HG03095 (cell line): ENCODE results near the gene DOCK7.
"Not testable (repeated sequence)": the region's sequence is repeated elsewhere in the genome, so short reads cannot be mapped to it uniquely, and the experiment has no call there.

Source experiments
- ATAC-seq: cut with Tn5 transposase; IDR thresholded peaks from one replicate; pipeline ENCODE4 v1.9.1; 2021; ENCODE audit warnings: moderate library complexity; ENCODE audit not compliant: unreplicated experiment

DOCK7 gene

DNA sequence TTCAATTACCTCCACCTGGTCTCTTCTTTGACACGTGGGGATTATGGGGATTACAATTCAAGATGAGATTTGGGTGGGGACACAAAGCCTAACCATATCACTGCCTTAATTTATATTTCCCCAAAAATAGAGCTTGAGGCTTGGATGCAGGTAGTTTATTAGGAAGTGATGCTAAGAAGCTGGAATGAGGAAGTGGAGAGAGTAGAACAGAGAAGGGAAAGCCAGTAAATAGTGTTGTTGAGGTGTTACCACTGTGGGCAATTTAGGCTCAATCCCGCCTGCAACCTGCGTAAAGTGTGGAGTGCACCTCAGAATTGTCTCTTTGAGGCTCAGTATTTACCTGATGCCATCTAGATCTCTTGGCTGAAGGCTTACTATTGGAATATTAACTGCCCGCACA, 4.9 kb upstream of the DOCK7 start:
- ATAC-seq: no peak

DNA sequence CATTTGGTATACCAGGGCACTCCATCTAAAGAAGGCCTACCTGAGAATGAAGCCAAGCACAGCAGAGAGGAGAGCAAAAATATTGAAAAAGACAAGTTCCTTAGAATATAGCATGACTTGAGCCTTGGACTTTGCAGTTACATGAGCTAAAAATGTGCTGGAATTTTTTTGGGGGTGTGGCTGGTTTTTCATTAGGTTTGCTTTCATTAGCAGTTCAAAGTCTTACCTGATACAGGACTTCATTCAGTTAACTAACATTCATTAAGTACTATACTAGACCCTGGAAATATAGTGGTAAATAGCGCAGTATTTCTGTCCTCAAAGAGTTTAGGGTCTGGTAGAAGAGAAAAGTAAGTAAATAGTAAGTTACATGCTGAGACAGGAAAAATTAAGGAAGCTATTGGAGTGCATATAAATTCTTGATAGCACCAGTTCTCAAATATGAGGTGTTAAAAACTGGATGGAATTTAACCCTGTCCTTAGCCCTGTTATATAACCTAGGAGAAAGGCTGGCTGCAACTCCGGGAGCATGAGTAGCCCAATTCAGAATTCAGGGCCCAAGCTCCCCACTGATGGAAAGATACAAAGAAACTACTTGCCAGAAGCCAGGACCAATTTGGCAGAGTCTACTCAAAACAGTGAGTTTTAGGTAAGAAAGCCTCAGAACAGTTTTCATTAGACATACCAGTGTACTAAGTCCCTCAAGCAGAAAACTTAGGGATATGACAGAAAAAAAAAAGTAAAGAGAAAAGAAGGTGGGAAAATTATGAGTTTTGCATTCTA, 3.1 kb upstream of the DOCK7 start:
- ATAC-seq: no peak

DNA sequence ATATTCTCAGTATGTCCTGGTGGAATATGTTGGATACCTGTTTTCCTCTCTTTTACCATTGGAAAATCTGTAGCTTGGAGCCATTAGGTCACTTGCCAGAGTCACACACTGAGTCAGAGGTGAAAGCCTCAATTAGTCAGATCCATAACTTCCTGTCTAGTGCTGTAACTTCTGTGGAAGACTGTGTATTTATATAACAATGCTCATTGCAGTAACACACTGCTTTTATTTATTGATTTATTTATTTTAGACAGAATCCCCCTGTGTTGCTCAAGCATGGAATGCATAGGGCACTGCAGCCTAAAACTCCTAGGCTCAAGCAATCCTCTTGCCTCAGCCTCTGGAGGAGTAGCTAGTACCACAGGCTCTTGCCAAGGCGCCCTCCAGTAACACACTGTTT, 1.3 kb upstream of the DOCK7 start:
- no peak for ATAC-seq

DNA sequence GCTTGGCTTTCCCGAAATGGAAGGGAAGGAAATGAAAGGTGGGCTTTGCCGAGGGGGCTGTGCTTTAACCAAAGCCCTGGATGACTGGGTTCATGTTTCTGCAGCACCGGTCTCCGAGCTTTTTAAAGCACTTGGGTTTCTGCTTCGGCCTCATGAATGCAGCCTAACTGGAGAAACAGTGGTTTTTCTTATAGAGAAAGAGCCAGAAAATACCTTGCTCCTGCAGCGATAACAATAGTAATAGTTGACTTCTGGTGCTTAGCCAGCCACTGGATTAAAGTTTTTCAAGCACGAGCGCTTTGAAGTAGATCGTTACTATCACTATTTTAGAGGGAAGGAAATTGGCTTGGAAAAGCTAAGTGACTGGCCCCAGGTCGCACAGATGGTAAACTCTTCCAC, 500 bp upstream of the DOCK7 start:
- ATAC-seq: peak; percentile 3

DNA sequence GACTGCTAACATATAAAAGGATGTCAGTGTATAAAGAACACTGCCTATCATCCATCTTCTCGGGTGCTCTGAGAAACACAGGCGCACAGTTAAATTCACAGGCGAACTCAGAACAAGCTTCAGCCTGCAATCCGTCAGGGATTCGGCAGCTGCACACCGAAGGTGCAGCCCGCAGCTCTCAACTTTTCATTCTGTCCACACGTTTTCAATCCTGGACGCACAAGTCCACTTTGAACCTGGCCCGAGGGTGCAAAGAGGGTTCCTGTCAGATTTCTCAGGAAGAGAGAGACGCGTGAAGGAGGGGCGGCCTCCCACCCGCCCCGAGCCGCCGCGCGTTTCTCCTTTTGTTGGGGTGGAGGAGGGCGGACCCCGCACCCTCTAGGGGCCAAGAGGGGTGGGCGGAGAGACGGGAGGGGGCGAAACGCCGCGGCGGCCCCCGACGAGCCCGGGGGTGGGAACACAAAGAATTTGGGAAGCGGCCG, 724 bp downstream of the DOCK7 start:
- peak; percentile 32 for ATAC-seq

DNA sequence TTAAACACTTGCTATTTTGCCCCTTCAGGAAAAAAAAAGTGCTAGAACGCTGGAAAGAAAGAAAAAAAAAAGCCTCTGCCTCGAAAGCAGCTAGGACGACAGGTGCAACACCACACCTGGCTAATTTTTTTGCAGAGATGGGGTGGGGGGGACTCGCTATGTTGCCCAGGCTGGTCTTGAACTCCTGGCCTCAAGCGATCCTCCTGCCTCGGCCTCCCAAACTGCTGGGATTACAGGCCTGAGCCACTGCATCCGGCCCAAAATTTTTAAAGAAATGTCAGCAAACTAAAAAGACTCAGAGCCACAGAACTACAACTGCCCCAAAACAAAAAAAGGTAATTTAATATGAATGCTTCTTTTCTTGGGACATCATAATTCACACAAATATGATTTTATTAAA, 1.4 kb downstream of the DOCK7 start:
- ATAC-seq: no peak

DNA sequence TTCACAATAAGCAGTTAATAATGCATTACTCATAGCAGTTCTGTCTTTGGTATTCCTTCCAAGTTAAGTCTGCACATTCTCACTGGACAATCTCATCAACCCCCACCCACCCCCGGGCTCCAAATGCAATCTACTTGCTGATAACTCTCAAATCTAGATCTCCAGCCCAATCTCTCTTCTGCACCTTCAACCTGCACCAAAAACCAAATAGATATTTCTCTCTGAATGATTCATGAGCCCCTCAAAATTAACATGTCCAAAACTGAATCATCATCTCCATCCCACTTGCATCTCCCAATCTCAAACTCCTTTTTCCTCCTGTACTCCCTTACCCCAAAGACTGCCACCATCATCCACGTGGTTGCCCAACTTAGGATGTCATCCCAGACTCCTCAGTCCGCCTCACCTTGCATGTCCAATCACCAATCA, 2.7 kb downstream of the DOCK7 start:
- ATAC-seq: no peak

DNA sequence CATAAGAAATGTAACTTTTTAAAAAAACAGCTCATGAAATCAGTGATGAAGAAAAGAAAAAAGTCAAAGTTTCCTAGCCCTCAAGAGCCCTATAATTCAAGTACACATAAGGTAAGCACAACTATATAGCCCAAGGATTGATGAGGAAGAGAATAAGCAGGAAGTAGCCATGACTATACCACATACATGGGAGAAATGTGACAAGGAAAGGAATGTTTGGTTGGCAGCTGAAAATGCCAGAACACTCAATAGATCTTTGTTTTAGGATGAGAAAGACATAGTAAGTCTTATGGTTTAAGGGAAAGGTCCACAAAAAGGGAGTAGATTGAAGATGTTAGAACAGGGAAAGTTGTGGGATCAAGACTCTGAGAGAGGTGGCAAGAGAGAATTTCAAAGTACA, 5.7 kb downstream of the DOCK7 start:
- no peak for ATAC-seq

DNA sequence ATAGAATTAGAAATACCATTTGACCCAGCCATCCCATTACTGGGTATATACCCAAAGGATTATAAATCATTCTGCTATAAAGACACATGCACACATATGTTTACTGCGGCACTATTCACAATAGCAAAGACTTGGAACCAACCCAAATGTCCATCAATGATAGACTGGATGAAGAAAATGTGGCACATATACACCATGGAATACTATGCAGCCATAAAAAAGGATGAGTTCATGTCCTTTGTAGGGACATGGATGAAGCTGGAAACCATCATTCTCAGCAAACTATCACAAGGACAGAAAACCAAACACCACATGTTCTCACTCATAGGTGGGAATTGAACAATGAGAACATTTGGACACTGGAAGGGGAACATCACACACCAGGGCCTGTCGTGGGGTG, 7.2 kb downstream of the DOCK7 start:
- ATAC-seq: not testable (repeated sequence)

DNA sequence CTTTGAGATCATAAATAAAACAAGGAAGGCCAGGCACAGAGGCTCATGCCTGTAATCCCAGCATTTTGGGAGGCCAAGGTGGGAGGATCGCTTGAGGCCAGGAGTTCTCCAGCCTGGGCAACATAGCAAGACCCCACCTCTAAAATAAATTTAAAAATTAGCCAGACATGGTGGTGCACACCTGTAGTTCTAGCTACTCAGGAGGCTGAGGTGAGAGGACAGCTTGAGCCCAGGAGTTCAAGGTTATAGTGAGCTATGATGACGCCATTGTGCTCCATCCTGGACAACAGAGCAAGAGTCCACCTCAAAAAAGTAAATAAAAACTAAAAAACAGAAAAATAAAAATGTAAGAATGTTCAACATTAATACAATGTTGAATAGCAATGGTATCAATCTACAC, 10.4 kb downstream of the DOCK7 start:
- ATAC-seq: not testable (repeated sequence)

DNA sequence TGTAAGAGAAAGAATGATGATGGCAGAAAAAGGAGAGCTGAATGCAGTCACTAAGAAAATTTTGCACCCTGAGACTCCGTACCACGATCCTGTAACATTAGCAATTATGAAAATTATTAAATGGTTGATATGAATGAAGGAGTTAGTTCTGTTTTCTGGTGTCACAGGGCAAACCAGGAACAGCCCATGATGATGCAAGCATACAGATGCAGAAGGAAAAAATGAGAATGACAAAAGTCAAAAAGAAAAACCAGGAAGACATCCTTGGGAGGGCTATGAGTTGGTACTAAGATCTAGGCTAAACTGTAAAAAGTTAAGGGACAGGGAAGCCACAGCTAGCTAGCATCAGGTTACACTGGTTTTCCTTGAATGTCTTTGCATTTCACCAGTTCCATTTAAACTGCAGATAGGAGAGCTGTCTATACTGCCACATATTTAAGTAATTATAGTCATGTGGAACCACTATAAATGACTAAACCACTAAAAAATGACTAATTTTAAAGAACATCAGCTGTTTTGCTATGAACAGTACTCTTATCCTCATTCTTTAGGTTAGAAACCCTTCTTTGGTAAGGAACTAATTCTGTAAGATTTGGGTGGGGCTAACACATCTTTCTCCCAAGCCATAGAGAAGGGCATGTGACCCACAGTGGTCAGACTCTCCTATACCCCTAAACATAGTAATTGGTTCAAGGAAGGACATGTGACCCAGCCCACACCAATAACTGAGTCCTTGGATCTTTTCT, 11.4 kb downstream of the DOCK7 start:
- ATAC-seq: no peak

DNA sequence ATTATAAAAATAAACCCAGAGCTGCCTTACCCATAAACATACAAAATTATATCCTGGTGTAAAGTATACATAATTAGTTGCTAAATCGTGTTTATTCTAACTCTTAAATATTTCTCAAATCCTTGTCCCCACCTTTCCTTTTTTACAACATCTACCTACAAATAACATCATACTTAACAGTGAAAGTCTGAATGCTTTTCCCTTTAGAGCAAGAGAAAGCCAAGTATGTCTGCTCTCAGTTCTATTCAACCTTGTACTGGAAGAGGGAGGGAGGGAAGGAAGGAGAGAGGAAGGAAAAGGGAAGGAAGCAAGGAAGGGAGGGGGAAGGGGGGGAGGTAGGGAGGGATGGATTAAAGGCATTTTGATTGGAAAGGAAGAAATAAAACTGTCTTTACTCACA, 14.6 kb downstream of the DOCK7 start:
- ATAC-seq: no peak

DNA sequence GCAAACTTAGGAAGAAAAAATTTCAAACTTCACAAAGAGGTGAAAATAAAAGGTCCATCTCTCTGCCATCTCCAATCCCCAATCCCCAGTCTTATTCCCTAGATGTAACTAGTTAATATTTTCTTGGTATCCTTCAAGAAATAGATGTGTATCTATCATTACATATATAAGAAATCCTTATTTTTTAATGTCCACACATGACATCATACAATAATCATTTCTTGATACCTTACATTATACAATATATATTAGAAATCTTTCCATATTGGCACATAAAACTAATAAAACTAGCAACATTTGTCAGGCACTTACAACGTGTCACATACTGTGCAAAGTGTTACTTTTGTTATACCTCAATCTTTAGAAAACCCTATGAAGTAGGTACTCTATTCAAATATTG, 16.2 kb downstream of the DOCK7 start:
- no peak for ATAC-seq

DNA sequence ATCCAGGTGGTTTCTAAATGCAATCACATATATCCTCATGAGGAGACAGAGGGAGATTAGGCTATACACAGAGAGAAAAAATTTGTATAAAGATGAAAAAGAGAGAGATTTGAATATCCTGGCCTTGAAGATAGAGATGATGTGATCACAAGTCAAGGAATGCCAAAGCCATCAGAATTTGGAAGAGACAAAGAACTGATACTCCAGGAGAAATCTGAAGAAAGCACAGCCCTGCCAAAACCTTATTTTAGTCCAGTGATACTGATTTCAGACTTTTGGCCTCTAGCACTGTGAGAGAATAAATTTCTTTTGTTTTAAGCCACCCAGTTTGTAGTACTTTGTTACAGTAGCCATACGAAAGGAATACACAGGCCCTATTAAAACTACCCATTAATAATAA, 33.4 kb downstream of the DOCK7 start:
- no peak for ATAC-seq

DNA sequence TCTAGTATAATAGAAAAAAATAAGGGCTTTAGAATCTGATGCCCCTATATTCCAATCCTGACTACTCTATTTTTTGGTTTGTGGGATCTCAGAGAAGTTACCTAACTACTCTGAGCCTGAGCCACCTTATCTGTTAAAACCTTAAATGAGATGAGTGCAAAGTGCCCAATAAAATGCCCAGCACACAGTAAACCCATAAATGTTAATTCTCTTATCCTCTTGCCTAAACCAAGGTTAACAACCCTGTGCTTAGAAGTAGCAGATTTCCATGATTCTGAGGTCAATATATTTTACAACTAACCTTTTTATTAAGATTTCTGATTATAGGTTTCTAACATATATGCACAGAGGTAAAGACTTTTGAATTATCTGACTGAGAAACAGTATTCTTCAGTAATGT, 35.8 kb downstream of the DOCK7 start:
- no peak for ATAC-seq

DNA sequence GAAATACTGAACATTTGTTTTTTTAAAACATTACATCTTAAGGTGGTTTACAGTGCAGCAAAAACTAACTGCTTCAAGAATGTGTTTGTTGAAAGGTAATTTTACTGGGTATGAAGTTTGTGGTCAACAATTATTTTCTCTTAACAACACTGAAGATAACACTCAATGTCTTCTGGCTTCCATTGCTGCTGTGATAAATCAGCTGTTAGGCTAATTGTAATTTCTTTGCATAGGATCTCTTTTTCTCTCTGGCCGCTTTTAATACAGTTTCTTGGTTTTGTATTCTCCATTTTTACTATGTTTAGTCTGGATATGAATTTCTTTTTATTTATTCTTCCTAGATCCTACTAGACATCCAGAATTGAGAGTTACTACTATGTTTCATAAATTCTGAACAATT, 44.9 kb downstream of the DOCK7 start:
- no peak for ATAC-seq

DNA sequence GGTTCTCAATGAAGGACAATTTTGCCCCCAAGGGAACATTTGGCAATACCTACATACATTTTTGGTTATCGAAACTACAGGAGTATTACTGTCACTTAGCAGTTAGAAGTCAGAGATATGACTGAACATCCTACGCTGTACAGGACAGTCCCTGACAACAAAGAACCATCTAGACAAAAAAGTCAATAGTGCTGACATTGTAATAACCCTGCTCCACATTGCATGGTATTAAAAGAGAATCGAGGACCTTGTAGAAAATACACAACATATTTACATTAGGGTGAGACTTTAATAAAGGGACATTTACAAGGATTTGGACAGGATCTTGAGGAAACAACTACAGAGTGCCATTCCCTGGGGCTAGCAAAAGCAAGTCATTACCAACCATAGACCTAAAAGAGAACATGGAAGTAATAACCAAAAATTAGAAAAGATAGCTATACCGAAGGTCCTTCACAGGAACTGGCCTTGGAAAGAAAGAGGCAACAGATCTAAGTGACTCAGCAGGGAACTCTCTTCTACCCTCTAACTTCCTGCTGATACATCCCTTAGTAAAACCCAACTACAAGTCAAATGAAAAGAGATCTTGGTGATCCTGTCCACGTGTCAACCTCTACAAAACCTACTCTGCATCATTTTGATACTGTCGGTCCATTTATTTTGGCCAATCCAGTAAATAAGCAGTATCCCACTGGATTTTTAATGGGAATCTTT, 50.6 kb downstream of the DOCK7 start:
- ATAC-seq: no peak

DNA sequence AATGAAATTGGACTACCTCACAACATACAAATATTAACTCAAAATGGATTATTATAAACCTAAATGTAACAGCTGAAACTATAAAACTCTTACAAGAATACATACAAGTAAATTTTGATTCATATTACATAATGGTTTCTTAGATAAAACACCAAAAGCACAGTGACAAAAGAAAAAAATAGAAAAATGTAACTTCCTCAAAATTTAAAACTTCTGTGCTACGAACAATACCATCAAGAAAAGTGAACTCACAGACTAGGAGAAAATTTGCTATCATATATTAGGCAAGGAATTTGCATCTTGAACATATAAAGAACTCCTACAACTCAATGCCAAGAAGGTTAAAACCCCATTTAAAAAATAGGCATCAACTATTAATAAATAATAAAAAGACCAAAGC, 59.7 kb downstream of the DOCK7 start:
- ATAC-seq: no peak

DNA sequence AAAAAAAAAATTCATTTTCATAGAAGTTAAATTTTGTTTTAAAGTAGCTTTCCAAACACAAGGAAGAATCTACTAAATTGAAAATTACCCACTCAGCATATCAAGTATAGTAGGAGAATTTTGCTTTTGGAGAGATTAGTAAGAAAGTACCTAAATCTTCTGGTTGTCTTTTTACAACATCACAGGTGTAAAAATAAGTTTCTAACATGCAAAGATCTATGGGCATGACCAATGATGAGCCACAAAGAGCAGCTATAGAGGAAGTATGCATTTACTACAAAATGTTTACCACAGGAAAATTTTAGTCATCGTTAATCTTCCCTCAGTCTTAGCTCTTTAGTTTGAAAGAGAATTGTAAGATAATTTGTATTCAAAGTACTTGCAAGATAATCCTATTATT, 62.8 kb downstream of the DOCK7 start:
- no peak for ATAC-seq

DNA sequence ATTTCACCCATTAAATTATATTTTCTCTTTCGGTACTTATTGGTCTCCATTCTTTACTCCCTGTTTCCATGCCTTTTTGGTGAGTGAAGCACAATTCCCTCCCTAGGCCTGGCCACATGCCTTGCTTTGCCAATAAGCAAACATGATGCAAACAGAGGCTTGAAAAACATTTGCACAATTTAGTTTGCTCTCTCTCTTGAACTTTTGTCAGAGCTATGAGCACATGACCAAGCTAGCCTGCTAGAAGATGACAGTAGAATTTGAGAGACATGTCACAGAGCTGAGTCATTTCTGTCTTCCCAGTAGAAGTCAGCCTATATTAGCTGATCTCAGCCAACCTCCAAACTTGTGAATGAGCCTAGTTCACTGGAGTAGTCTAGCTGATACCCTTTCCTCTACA, 66.3 kb downstream of the DOCK7 start:
- peak; percentile 98 for ATAC-seq

DNA sequence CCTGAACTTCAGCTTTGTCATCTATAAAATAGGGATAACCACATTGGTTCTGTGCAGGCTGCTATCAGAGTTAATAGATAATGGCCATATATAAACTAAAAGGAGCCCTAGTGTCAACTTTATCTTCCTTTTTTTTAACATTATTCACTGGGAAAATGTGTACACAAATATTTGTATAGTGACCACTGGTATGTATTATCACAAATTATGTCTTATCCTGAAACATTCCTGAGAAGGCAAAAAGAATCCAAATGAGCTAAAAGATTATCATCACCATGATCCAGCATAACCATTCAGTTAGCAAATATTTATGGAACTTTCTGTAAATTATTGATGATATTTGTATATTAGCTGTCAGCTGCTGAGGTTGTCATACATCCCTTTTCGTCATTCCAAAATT, 74.3 kb downstream of the DOCK7 start:
- no peak for ATAC-seq

DNA sequence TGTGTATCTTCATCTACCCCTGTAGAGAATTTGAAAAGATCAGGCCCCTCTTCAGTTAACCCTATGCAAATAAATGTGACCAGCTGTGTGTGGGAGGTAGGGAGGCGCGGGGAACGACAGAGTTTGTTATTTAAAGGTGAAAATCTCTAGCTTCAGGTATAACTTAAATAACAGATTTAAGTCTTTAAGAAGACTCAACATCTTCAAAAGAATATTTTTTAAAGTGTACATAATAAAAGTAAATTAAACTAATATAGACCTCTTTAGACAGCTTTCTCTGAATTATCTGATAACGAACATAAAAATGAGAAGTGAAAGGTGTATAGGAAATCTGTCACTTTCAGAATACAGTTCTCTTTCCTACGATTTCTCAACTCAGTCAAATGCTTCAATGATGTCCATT, 74.9 kb downstream of the DOCK7 start:
- peak; percentile 93 for ATAC-seq
